GM21717 (cell line): ENCODE measurements around the gene MUC20.
"Not testable (repeated sequence)": the region's sequence is repeated elsewhere in the genome, so short reads cannot be mapped to it uniquely, and the experiment has no call there.

Source experiments
- ATAC-seq: cut with Tn5 transposase; IDR thresholded peaks from one replicate; pipeline ENCODE4 v1.9.1; 2021; ENCODE audit warnings: mild to moderate bottlenecking, moderate library complexity; ENCODE audit not compliant: unreplicated experiment

Gene MUC20

DNA sequence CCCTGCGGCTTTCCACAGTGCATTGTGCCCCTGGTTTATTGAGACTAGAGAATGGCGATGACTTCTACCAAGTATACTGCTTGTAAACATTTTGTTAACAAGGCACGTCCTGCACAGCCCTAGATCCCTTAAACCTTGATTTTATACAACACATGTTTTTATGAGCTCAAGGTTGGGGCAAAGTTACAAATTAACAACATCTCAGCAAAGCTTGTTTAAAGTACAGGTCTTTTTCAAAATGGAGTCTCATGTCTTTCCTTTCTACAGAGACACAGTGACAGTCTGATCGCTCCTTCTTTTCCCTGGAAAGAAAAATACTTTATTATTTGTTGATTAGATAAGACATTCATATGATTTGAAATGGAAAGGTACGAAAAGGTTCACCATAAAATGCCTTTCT is 8.0 kb downstream of the MUC20 start:
- ATAC-seq: not testable (repeated sequence)

DNA sequence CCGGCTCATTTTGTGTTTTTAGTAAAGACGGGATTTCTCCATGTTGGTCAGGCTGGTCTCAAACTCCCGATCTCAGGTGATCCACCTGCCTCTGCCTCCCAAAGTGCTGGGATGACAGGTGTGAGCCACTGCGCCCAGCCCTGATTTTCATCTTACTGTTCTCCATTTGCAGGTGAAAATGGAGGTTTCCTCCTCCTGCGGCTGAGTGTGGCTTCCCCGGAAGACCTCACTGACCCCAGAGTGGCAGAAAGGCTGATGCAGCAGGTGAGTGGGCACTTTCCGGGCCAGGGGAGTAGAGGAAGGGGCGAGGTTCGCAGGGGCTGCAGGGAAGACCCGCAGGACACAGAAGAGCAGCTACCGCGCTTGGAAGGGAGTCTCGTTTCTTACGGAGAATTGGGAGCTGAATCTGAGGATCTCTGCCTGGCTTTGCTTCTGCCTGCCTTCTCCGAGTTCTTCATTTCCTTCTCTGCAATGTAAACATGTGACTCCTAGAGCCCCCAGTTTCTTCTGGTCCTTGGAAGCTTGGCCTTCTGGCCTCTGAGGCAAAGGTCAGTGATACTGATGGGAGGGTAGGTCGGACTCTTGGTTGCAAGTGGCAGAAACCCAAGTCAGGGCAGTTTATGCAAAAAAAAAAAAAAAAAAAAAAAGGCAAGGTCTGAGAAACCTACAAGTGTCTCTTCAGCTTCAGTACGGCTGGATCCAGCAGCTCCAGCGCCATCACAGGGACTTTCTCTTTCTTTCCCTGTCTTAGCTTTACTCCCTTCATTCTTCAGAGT is 8.9 kb downstream of the MUC20 start:
- ATAC-seq: no peak

DNA sequence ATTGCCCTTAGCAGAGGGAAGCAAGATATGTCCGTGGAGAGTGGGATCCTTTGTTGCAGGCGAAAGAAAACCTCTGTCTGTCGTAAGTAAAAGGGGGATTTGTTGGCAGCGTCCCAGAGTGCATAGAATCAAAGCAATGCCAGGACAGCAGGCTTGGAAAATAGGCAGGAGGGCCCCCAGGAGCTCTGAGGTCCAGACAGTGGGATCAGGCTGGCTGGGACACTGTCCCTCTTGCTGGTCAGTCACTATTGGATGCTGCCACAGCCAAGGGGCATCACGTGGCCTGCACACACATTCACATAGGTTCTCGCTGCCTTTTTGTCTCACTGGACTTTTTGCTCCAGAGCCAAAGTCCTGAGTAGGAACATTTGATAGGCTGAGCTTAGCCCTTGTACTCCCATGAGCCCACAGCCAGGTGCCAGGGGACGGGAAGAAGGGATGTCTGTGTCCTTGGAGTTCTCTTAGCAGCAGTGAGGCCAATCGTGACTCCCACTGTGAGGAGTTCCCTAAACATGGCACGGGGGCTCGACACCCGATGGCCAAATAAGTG is 10.7 kb downstream of the MUC20 start:
- ATAC-seq: no peak

DNA sequence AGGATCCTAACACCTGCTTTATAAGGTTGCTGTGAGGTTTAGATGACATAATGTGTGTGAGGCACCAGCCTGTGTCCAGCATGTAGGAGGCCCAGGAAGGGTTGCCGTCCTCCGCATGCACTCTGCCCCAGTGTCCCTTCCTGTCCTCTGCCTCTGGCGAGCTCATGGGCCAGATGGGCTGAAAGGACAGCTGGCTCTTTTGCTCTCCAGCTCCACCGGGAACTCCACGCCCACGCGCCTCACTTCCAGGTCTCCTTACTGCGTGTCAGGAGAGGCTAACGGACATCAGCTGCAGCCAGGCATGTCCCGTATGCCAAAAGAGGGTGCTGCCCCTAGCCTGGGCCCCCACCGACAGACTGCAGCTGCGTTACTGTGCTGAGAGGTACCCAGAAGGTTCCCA is 12.2 kb downstream of the MUC20 start:
- ATAC-seq: no peak

DNA sequence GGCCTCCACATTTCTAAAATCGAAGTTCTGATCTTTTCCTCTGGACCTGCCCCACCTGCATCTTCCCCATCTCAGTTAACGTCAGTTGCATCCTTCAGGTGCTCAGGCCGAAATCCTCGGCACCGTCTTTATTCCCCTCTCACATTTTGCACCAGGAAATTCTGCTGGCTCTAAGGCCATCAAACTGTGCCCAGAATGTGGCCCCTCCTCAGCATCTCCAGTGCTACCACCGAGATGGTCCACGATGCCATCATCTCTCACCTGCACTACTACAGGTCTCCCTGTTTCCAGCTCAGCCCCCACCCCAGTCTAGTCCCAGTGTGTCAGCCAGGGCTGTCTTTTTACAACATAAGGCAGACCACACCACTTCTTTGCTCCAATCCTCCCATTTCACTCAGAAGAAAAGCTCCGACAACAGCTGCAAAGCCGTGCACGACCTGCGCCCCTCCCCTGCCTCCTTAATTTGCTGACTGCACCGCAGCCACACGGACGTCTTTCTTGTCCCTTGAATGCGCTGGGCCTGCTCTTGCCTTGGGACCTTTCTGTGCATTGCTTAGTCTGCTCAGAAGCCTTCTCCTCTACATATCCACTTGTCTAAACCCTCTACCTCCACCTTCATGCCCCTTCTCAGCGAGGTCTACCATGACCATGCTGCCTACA is 14.4 kb downstream of the MUC20 start:
- no peak for ATAC-seq

DNA sequence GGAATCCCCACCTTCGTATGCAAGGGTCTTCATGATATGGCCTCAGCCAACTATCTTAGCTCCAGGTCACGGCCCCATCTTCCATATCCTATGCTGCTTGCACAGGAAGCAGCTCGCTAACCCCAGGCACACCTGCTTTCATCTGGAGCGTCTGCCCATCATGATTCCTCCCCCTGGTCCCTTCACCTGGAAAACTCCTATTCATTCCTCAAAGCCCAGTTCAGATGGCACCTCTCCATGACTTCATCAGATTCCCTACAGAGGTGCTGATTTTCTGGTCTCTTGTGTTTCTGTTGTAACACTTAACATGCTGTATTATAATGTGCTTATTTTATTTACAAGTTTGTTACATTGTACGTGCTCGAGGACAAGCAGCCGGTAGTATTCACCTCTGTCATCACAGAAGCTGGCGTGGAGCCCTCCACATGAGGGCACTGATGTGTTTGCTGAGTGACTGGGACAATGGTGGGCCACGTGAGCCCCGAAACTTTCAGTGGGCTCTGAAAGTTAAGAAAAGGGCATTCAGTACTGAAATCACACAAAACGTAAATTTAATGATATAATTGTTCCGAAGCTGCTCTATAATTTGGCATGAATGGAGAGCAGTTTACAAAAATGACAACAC is 16.2 kb downstream of the MUC20 start:
- no peak for ATAC-seq

DNA sequence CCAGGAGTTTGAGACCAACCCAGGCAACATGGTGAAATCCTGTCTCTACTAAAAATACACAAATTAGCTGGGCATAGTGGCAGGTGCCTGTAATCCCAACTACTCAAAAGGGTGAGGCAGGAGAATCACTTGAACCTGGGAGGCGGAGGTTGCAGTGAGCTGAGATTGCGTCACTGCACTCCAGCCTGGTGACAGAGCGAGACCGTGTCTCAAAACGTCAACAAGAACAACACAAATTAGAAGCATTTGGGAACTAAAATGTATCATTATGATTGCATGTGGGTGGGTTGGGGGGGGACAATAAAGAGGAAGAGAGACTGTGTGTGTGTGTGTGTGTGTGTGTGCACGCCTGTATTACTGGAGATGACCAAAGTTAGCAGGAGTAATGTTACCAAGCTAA is 17.0 kb downstream of the MUC20 start:
- not testable (repeated sequence) for ATAC-seq

DNA sequence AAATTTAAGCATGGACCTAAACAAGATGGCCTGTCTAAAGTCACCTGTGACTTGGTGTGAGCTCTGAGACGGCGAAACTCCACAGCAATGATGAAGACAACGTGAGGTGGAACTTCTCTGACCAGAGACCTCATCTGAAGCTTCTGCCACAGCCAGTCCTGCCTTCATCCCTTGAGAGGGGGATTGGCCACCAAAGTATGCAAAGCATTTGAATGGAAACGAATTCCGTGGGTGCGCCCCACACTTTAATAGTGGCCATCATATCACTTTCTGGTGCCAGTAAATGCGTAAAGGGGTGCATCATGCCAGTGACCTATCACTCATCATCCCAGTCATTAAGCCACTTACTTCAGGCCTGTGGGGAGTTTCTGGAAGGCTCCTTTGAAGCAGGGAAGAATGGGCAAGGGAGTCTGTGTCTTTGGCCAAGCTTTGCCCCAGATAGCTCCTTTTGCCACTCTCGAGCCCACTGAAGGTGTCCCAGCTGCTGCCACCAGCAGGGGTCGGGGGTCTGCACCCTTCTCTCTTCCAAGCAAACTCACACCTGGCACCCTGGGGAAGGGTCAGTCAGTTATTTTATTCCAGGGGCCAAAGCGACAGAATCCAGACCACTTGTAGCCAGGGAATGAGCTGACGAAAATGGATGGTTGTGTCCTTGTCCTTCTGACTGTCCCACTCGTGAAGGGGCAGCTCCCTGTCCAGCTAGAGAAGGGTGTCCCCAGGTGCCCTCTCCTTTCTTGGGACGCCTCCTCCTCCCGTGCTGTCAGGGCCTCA is 17.7 kb downstream of the MUC20 start:
- ATAC-seq: no peak

DNA sequence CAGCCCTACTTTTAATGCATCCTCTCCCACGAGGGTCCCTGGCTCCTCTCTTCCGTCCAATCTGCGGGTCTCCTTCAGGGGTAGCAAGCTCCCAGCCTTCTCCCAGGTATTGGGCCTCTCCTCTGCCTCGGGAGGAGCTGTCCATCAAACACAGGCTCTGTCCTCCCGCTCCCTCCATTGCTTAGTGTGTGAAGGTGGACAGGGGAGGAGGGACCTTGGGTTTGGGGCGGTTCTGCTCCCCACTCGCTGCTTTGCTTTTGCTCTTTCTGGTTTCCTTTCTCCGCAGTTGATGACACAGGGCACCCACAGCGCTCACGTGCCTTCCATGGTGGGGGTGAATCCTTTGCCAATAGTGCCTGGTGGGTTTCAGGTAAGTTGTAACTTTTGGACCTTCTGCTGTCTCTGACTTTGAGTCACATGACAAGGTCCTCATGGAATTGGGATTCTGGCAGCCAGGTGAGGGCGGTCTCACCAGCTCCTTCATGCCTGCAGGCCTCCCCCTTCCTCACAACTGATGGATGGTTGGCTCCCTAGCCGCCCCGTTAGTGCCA is 18.9 kb downstream of the MUC20 start:
- no peak for ATAC-seq

DNA sequence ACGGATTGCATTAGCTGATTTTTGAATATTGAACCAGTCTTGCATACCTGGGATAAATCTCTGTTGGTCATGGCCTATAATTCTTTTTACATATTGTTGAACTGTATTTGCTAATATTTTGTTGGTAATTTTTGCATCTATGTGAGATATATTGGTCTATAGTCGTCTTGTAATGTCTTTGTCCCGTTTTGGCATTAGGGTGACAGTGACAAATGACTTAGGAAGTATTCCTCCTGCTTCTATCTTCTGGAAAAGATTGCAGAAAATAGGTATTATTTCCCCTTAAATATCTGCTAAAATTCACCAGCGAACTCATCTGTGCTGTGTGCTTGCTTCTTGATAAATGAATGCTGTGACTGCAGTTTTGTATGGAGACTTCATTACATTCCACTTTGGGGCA is 23.7 kb downstream of the MUC20 start:
- no peak for ATAC-seq

DNA sequence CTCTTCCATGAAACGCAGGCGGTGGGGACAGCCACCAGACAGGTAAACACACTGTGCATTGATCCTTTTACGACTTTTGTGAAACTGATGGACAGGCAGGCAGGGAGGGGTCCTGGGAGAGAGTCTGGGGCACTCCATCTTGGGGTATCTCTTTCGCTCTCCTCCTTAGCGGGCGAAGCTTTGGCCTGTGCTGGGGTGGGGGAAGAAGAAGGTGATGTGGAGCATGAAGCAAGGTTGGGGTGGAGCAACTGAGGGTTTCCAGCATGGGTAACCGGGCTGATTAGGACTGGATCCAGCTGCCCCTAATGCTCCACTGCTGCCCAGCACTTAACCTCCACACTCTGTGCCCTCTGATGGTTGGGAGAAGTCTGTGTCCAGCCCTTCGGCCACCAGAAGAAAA is 25.6 kb downstream of the MUC20 start:
- ATAC-seq: no peak

DNA sequence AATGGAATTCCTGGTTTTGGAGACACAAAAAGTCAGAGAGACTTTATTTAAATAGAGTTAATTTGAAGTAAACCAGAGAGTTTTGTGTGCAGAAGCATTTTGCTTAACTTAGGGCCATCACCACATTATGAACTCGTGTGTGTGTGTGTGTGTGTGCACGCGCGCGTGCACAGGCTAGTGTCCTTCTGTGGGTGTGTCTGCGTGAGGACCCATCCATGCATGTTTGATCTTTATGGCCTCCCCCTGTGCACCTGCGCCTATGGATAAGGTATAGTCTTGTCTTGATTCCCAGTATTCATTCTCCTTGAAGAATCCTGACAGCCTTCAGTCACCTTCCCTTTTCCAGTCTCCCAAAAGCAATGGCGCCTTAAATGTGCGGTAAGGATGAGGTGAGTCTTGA is 26.0 kb downstream of the MUC20 start:
- no peak for ATAC-seq

DNA sequence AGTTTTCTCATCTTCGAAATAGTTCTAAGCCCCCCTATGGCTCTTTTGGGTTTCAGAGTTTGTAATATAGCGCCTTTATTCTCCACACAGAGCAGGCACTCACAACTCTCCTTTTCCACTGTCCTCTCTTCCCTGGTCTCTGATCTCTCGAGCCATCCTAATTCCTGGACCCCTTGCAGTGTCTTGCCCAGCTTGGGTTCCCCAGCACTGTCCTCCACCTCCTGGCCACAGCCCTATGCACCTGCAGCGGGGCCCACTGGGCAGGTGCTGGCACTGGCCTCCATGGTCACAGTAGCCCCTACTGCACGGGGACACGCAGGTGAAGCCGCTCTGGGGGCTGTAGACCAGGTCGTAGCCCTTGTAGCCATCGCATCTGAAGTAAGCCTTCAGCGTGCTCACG is 27.9 kb downstream of the MUC20 start:
- no peak for ATAC-seq

DNA sequence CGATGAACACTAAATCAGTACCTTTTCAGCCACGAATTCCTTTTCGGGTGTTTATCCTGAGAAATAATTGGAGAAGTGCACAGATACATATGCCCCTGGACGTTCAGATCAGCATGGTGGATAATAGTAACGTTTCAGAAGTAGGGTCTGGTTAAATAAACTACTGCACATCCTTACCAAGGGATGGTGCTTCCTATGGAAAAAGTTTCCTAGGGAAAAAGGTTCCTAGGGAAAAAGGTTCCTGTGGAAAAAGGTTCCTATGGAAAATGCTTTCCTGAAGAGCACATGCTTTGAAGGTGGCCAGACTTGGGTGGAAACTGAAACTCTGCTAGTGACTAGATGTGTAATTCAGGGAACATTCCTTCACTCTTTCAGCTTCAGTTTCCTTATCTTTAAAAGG is 28.3 kb downstream of the MUC20 start:
- not testable (repeated sequence) for ATAC-seq

DNA sequence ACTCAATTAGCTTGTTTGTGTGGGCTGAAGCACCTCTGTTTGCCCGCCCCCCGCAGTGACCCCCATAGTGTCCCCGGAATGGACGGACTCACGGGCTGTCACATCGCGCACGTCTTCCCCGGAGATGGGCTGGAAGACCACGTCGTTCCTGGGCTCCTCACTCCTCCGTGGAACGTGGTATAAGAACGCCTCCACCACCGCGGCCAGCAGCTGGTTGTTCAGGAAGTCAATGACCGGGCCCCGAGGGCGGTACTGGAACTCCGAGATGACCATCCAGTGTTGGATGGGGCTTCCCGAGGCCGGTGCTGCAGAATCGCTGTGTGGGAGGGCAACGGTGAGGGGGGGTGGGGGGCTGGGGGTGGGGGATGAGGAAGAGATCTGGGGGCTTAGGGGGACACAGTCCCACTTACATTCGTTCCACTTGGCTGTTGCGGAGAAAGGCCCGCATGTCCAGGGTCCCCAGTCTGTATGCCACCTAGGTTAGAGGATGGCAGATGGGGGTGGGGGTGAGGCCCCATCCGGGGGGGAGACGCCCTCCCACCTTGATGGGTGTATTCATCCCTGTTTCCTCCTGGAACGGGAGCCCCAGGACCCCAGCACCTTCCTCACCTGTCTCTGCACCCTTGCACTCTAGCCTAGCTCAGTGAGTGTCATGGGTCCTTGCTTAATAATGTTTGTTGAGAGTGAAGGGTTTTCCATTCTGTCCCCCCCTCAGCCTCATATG is 30.2 kb downstream of the MUC20 start:
- no peak for ATAC-seq

DNA sequence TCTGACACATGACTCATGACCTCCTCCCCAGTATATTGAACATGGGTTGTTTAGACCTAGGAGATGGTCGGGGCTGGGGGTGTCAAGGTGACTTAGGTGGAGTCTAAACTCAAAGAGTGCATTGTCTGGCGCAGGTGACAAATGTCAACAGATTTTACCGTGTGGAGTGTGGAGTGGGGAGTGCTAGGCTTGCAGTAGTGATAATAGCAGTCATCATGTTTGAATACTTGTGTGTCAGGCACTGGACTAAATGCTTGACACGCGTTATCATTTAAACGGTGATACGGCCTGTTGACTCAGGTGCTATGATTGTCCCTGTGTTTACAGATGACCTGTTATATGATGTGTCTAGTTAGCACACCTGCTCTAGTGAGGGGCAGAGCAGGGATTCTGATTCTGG is 30.8 kb downstream of the MUC20 start:
- ATAC-seq: no peak

DNA sequence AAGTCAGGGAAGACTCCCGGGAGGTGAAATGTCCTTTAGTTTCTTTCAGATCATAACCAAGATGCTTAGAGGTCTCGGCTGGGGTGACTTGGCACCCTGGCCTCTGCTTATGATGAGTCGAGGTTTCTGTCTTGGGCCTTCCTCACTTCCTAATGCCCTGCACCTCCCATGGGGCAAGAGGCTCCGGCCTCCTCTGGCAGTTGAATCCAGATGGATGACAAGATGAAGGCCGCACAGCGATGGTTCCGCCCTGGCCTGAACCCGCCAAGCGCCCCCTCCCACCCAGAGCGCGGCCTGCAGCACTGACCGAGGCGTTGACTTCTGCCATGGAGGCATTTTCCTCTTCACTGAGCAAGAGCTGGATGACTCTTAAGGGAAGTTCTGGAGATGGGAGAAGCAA is 31.3 kb downstream of the MUC20 start:
- no peak for ATAC-seq

DNA sequence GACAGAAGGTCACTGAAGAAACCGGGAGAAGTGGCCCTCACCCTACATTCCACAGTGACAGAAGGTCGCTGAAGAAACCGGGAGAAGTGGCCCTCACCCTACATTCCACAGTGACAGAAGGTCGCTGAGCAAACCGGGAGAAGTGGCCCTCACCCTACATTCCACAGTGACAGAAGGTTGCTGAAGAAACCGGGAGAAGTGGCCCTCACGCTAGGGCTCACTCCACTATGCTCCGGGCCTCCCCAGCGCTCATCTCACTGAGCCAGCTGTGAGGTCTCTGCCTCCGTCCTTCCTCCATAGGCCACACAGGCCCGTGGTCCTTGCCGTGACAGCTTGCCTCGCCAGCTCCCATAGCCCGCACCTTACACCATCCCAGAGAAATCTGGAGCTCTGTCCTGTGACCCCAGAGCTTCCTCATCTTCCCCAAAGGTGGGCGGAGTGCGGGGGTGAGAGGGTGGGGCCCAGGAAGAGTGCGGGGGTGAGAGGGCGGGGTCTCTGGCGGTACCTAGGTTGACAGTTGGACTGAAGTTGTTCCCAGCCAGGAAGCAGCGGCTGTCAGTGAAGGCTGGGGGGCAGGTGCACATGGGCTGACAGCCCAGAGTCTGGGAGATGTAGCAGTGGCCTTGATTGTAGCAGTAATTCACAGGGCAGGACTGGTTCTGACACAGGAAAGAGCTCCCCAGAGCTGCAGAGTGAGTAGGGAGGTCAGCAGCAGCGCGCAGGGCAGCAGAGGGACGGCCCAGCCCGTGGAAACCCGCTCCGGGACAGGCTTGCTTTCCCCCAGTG is 32.0 kb downstream of the MUC20 start:
- ATAC-seq: no peak

DNA sequence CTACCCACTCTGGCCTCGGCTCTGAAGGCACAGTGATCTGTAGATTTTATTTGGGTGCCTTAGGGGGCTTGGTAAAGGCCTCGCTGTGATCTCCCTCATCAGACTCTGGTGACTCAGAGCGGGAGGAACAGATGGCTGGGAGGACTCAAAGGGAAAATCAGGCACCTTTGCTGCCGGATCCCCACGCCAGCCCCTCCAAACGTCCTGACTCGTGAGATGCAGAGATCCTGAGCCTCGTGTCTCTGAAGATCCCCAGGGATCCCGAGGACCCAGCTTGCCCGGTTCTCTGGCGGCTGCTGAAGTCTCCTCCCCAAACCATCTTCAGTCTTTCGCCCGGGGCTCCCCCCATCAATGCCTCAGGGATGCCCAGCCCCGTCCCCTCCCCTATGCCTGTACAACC is 32.8 kb downstream of the MUC20 start:
- ATAC-seq: no peak
